H1 (cell line): ENCODE results near the gene ZBTB16.

Source experiments
- CTCF ChIP-seq, 3 experiments: IDR thresholded peaks; 1 replicate in 2 of 3; 2 replicates in 1 of 3; pipeline versions ENCODE4 v1.5.1 to v1.6.1; 2011; ENCODE audit warnings: low read length in 3 of 3, mild to moderate bottlenecking in 3 of 3, inconsistent platforms in 2 of 3, low read depth in 1 of 3, moderate library complexity in 1 of 3; ENCODE audit not compliant: insufficient read depth in 1 of 3; ENCODE audit errors: control extremely low read depth in 1 of 3
- EP300 ChIP-seq, 2 experiments: IDR thresholded peaks; 1 replicate in 1 of 2; 2 replicates in 1 of 2; pipeline ENCODE4 v1.6.1; 2011 to 2012; ENCODE audit warnings: low read depth in 2 of 2, low read length in 2 of 2, mild to moderate bottlenecking in 2 of 2, borderline replicate concordance in 1 of 2, inconsistent platforms in 1 of 2, moderate library complexity in 1 of 2
- EZH2 ChIP-seq: fragments of 200-600 bp; sonication (generic); IDR thresholded peaks from 2 replicates; pipeline ENCODE4 v1.7.1; 2012; ENCODE audit warnings: low read depth, mild to moderate bottlenecking, moderate library complexity, low read length, inconsistent platforms; ENCODE audit not compliant: severe bottlenecking
- GABPA ChIP-seq: IDR thresholded peaks from 2 replicates; pipeline ENCODE4 v1.6.1; 2011; ENCODE audit warnings: mild to moderate bottlenecking, low read length, moderate library complexity, borderline replicate concordance; ENCODE audit not compliant: insufficient read depth
- POLR2AphosphoS5 ChIP-seq: IDR thresholded peaks from 2 replicates; pipeline ENCODE4 v1.6.1; 2011; ENCODE audit warnings: low read depth, low read length
- RFX5 ChIP-seq: IDR thresholded peaks from 2 replicates; pipeline ENCODE4 v1.6.1; 2011; ENCODE audit warnings: low read depth, low read length, improper control_type of control experiment, borderline replicate concordance
- TAF1 ChIP-seq: IDR thresholded peaks from 2 replicates; pipeline ENCODE4 v1.6.1; 2011; ENCODE audit warnings: mild to moderate bottlenecking, low read depth, low read length

- TF ChIP-seq POLR2AphosphoS5, result no peak
- no peak for TF ChIP-seq CTCF (IDR thresholded peaks at IDR 0.05; ENCODE audit: control extremely low read depth in 1 of 3, insufficient read depth in 1 of 3, low read depth in 1 of 3, low read length in 3 of 3)
- no peak for TF ChIP-seq EZH2
- TF ChIP-seq RFX5, result no peak
- TF ChIP-seq EP300 (IDR thresholded peaks at IDR 0.05; ENCODE audit: borderline replicate concordance in 1 of 2, low read depth in 2 of 2, low read length in 2 of 2), result no peak
- TF ChIP-seq TAF1, result no peak
- no peak for TF ChIP-seq GABPA
These were observed 88.0 kb downstream of the ZBTB16 start for GRCh38 chr11:114147375-114148012.
